OCI-LY1 (cell line): ENCODE results near the gene RRP8.

ENCODE experiments used
- CTCF ChIP-seq: fragments of 200-600 bp; sonication (generic), shearing (Covaris generic); IDR thresholded peaks from 2 replicates; pipeline ENCODE4 v1.5.1; 2017; ENCODE audit warnings: mild to moderate bottlenecking, antibody characterized with exemption, low read length, moderate library complexity, mixed read lengths
- EZH2 ChIP-seq: fragments of 200-600 bp; sonication (generic), shearing (Covaris generic); IDR thresholded peaks from 2 replicates; pipeline ENCODE4 v1.8.0; 2017; ENCODE audit warnings: borderline replicate concordance, mixed run types, mild to moderate bottlenecking, antibody characterized with exemption, low read length, moderate library complexity, mixed read lengths

- TF ChIP-seq CTCF (no peak), EZH2 (no peak)
These were observed 15.4 kb downstream of the RRP8 start for GRCh38 chr11:6588018-6588417.
